ENCODE results near the gene CTNNA1. TPM values are rescaled to one million over a fixed set of nuclear protein-coding genes. Genes with fewer than 3 reads are reported as not detected.

CTNNA1 gene
- total RNA-seq, 4 donors from 2014 or later: 223 to 304 (median 263) TPM

GRCh38 chr5:138953387-138954256 lies 200.4 kb downstream of the CTNNA1 start:
- peak; percentile 85 to 96 for DNase-seq (ENCODE audit: low spot score in 2 of 2)
- TF ChIP-seq POLR2A (IDR thresholded peaks at IDR 0.05) (no peak), CTCF (IDR thresholded peaks at IDR 0.05) (no peak)
- intact Hi-C loops (cut with DNase I; ENCODE audit: low total_unique reads): no loop called here
- 29 to 37% methylated on average over 10 to 12 of the region's 14 CpGs for WGBS, 2 donors
- H3K4me3 ChIP-seq (ENCODE audit: low read depth, poor library complexity, severe bottlenecking): no peak overlapping the region

GRCh38 chr5:138954257-138955012 lies 201.2 kb downstream of the CTNNA1 start:
- intact Hi-C loops (cut with DNase I; ENCODE audit: low total_unique reads): no loop called here
- no peak for DNase-seq (ENCODE audit: low spot score in 2 of 2)
- no peak overlapping the region for H3K4me3 ChIP-seq (ENCODE audit: low read depth, poor library complexity, severe bottlenecking)
- TF ChIP-seq CTCF (IDR thresholded peaks at IDR 0.05) (no peak), POLR2A (IDR thresholded peaks at IDR 0.05) (no peak)
- 67 to 82% methylated on average over 4 of the region's 4 CpGs for WGBS, 2 donors

GRCh38 chr5:138955013-138955660 lies 201.9 kb downstream of the CTNNA1 start:
- DNase-seq (ENCODE audit: low spot score in 2 of 2): no peak
- 72 to 79% methylated on average over 12 of the region's 12 CpGs for WGBS, 2 donors
- intact Hi-C loops (cut with DNase I; ENCODE audit: low total_unique reads): no loop called here
- no peak for TF ChIP-seq CTCF (IDR thresholded peaks at IDR 0.05)
- no peak overlapping the region for H3K4me3 ChIP-seq (ENCODE audit: low read depth, poor library complexity, severe bottlenecking)

GRCh38 chr5:138955671-138956295 lies 202.6 kb downstream of the CTNNA1 start:
- WGBS, 2 donors: 87% methylated on average over 9 of the region's 9 CpGs
- intact Hi-C loops (cut with DNase I; ENCODE audit: low total_unique reads): no loop called here
- no peak for DNase-seq (ENCODE audit: low spot score in 2 of 2)
- no peak for TF ChIP-seq POLR2A (IDR thresholded peaks at IDR 0.05)
- TF ChIP-seq CTCF (IDR thresholded peaks at IDR 0.05): no peak
- H3K4me3 ChIP-seq (ENCODE audit: low read depth, poor library complexity, severe bottlenecking): no peak overlapping the region

- DNase-seq (ENCODE audit: low spot score in 2 of 2): no peak
- intact Hi-C loops (cut with DNase I; ENCODE audit: low total_unique reads): no loop called here
- H3K4me3 ChIP-seq (ENCODE audit: low read depth, poor library complexity, severe bottlenecking): no peak overlapping the region
- WGBS, 2 donors: 88 to 89% methylated on average over 1 of the region's 1 CpG
- TF ChIP-seq CTCF (IDR thresholded peaks at IDR 0.05) (no peak), POLR2A (IDR thresholded peaks at IDR 0.05) (no peak)
Measured at GRCh38 chr5:138956801-138957200, 203.6 kb downstream of the CTNNA1 start.

All from lower leg skin (tissue), 4 donors.